Heart left ventricle (tissue), 16 donors: ENCODE data around the gene RUVBL2. TPM values are rescaled to one million over a fixed set of nuclear protein-coding genes. Genes with fewer than 3 reads are reported as not detected.
A peak's percentile ranks its signal among the peaks of the same experiment; 100 is the strongest.

Experiments used
- ATAC-seq, 4 donors: fragments of 200-7000 bp; cut with Tn5 transposase; one replicate each; pipeline ENCODE4 v1.9.1; 2020 to 2022; ENCODE audit warnings: moderate library complexity in 4 of 4, mild to moderate bottlenecking in 3 of 4, moderate number of reproducible peaks in 1 of 4
- DNase-seq, 5 donors: peaks; one replicate each; pipeline ENCODE4 v3.0.0-alpha.2; 2020
- H3K27ac ChIP-seq, 12 donors: fragments of 200-600 bp; sonication (generic) in 4 of 12; one replicate each; pipeline versions ENCODE4 v1.5.0 to v1.8.0; 2016 to 2022; ENCODE audit warnings: mild to moderate bottlenecking in 2 of 12
- H3K27me3 ChIP-seq, 9 donors: fragments of 200-600 bp; sonication (generic) in 2 of 9; one replicate each; pipeline versions ENCODE4 v1.5.1 to v1.8.0; 2016 to 2022; ENCODE audit warnings: mild to moderate bottlenecking in 3 of 9
- H3K36me3 ChIP-seq, 9 donors: fragments of 200-600 bp; sonication (generic) in 2 of 9; one replicate each; pipeline versions ENCODE4 v1.5.0 to v1.8.0; 2018 to 2022; ENCODE audit warnings: mild to moderate bottlenecking in 2 of 9
- H3K4me1 ChIP-seq, 12 donors: fragments of 200-600 bp; sonication (generic) in 4 of 12; one replicate each; pipeline versions ENCODE4 v1.5.0 to v1.8.0; 2016 to 2022; ENCODE audit warnings: mild to moderate bottlenecking in 3 of 12
- H3K4me3 ChIP-seq, 12 donors: fragments of 200-600 bp; sonication (generic) in 4 of 12; one replicate each; pipeline versions ENCODE4 v1.5.0 to v1.8.0; 2017 to 2022; ENCODE audit warnings: mild to moderate bottlenecking in 9 of 12, moderate library complexity in 4 of 12
- H3K9me3 ChIP-seq, 12 donors: fragments of 200-600 bp; sonication (generic) in 4 of 12; one replicate each; pipeline versions ENCODE4 v1.5.0 to v1.8.0; 2016 to 2022; ENCODE audit warnings: mild to moderate bottlenecking in 1 of 12
- CTCF ChIP-seq, 12 donors: fragments of 200-600 bp; sonication (generic) in 4 of 12; IDR thresholded peaks; one replicate each; pipeline versions ENCODE4 v1.5.0 to v1.8.0; 2018 to 2022; ENCODE audit warnings: antibody characterized with exemption in 12 of 12, mild to moderate bottlenecking in 5 of 12
- POLR2A ChIP-seq, 2 donors: fragments of 450-650 bp; IDR thresholded peaks; one replicate each; pipeline ENCODE4 v1.6.1; 2017; ENCODE audit warnings: antibody characterized with exemption in 2 of 2, mild to moderate bottlenecking in 2 of 2, moderate library complexity in 2 of 2
- whole genome bisulfite sequencing, 4 donors: extraction: QIAGEN DNeasy Blood & Tissue Kit in 2 of 4; methylation state at CpG; one replicate each; pipeline versions ENCODE4 v1.1.5 to v1.1.7; 2013 to 2018; 5-methylcytosine and 5-hydroxymethylcytosine counted together
- intact Hi-C, 10 donors: fragments of 100-400 bp; cut with DNase I; formaldehyde crosslinking; loops; one replicate each; pipeline versions ENCODE4 v1.11.1 to v1.14.2; 2022
- polyA plus RNA-seq, 2 donors: library from polyadenylated mRNA; stranded (reverse); fragments of 200-250 nt; gene quantifications; one replicate each; pipeline ENCODE4 v1.2.3, GENCODE V29; 2013
- total RNA-seq, 9 donors: library from RNA; depleted of rRNA in 2 of 9; stranded (reverse); fragments of >200 nt in 2 of 9; fragmentation: NEBNext Ultra II Directional in 3 of 9; extraction: Animal tissue kit (Norgen Biotek cat#: 25700) in 3 of 9; gene quantifications; one replicate each; pipeline versions ENCODE4 v1.1.0 to v1.2.4, GENCODE V29; 2016 to 2023
- donor health status: ischemic (EF 13 %, LVEDD 7.1; RV severe dilation, severe dysfunction).
- donor health status: healthy with polysubstance abuse.
- donor health status: DM: no; HTN: yes; CAD: no.
- donor health status: DM: no; HTN: no; CAD: no.
- donor health status: ischemic (EF 25% LVEDD 6.9; RV normal size, moderate dysfunction).
- donor health status: ischemic (EF 25% LVEDD 5.7; RV mildly dilated, moderate dysfunction).
- donor health status: healthy.
- donor health status: DM: yes; HTN: yes; CAD: no.
- donor health status: ischemic (EF 35%, LVEDD 5.7; RV mildly dilated, moderate dysfunction).
- donor health status: nonischemic (EF 11% LVEDD 7.7; RV severe dilation, severe dysfunction).
- donor health status: DM: yes; HTN: yes; CAD: no.
- donor health status: PGD.
- donor health status: ischemic (EF 29% LVEDD 5.4; RV normal size, mild dysfunction).
- donor health status: nonischemic (EF 23%, LVEDD 6.1; RV moderate dilation, normal function).

Gene RUVBL2
- total and polyA plus RNA-seq, 11 donors, result 41.4 to 109 (median 54.7) TPM

DNA sequence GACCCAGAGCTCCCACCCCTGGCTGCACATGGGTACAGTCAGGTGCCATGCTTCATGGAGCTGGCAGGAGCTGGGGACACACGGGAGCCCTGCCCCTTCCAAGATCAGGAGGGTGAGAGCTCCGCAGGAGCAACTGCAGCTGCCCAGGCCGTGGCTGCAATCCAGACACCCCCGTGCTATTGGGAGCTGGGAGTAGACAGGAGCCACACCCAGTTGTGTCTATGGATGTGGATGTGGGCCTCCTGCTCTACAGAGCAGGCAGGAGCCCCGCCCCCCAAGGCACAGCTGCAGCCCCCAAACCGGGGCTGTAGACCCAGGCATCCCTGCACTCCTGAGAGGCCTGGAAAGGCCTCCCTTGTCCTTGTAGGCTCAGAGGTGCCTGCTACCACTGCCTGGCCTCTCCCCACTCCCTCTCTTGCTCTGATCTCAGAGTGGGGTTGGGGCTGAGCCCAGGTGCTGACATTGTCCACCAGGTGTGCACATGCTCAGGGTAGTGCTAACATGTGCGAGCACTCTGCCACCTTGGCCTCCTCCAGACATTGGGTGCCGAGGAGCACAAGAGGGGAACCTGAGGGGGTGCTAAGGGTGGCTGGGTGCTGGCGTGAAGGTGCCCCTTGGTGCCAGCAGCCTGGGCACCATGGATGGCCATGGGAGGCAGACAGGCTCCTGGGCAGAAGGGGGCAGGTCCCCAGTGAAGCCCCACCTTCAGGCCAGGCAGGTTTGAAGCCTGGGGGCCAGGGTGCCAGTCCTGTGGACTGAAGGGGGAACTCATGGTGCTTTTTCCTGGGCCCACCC, 47.0 kb upstream of the RUVBL2 start:
- peak in 1 of 4 donors; percentile 13 for ATAC-seq
- H3K4me1 ChIP-seq, result no peaks in the 10 kb centered on the region
- H3K27me3 ChIP-seq, result no peaks in the 10 kb centered on the region
- H3K27ac ChIP-seq, result no peak overlapping the region
- no peak overlapping the region for H3K4me3 ChIP-seq
- WGBS, 4 donors, result 73 to 87% (median 76%) methylated on average over 3 to 9 of the region's 9 CpGs
- TF ChIP-seq POLR2A (IDR thresholded peaks at IDR 0.05) (no peak), CTCF (IDR thresholded peaks at IDR 0.05) (no peak)
- peaks cover 0 to 4% (median 0%) of the 10 kb centered on the region in 12 donors for H3K9me3 ChIP-seq
- intact Hi-C loops, result no loop called here
- DNase-seq, result no peak
- H3K36me3 ChIP-seq, result no peaks in the 10 kb centered on the region

DNA sequence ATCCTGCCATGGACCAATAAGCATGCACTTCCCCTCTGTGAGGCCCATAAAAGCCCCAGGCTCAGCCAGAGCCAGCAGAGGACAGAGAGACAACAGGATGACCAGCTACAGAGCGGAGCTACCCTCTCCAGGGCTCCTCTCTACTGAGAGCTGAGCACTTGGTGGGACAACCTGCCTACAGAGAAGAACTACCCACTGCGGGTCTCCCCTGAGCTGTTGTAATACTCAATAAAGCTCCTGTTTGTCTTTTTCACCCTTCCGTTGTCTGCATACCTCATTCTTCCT, 46.5 kb upstream of the RUVBL2 start:
- no peak overlapping the region for H3K27ac ChIP-seq
- no peaks in the 10 kb centered on the region for H3K27me3 ChIP-seq
- no peaks in the 10 kb centered on the region for H3K36me3 ChIP-seq
- peaks cover 0 to 4% (median 0%) of the 10 kb centered on the region in 12 donors for H3K9me3 ChIP-seq
- intact Hi-C loops, result no loop called here
- no peak for TF ChIP-seq POLR2A (IDR thresholded peaks at IDR 0.05)
- no peak for TF ChIP-seq CTCF (IDR thresholded peaks at IDR 0.05)
- 98 to 100% (median 99%) methylated on average over 2 to 3 of the region's 3 CpGs for WGBS, 4 donors
- ATAC-seq (no peak), DNase-seq (no peak)
- H3K4me3 ChIP-seq, result no peak overlapping the region
- no peaks in the 10 kb centered on the region for H3K4me1 ChIP-seq

DNA sequence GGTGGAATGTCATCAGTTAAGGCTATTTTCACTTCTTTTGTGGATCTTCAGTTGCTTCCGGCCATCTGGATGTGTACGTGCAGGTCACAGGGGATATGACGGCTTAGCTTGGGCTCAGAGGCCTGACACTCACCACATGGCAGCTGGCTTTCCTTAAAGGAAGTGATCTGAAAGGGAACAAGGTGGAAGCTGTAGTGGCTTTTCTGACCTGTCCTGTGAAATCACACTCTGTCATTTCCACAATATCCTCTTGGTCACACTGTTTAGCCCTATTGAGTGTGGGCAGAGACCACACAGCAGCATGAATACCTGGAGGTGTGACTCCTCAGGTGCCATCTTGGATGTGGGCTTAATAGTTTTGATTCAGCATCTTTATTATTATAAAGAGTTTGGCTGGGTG, 43.5 kb upstream of the RUVBL2 start:
- H3K4me1 ChIP-seq, result peaks cover 0 to 9% (median 5%) of the 10 kb centered on the region in 12 donors
- no peak overlapping the region for H3K4me3 ChIP-seq
- H3K27ac ChIP-seq, result peak overlapping the region in 3 of 12 donors; percentile 11 to 24 (median 22)
- TF ChIP-seq POLR2A (IDR thresholded peaks at IDR 0.05), result no peak
- no peak for TF ChIP-seq CTCF (IDR thresholded peaks at IDR 0.05)
- H3K9me3 ChIP-seq, result peaks cover 0 to 4% (median 0%) of the 10 kb centered on the region in 12 donors
- DNase-seq (no peak), ATAC-seq (peak in 1 of 4 donors; percentile 34)
- no peaks in the 10 kb centered on the region for H3K27me3 ChIP-seq
- H3K36me3 ChIP-seq, result no peaks in the 10 kb centered on the region
- 46 to 62% (median 50%) methylated on average over 3 of the region's 3 CpGs for WGBS, 4 donors
- intact Hi-C loops, result loop anchor here in 4 of 10 donors (5.0 to 10.0 kb wide), 3 partner anchors 38 to 48 kb away; partner anchors contain the start of gene NUCB1 (in 2 of the 4)

DNA sequence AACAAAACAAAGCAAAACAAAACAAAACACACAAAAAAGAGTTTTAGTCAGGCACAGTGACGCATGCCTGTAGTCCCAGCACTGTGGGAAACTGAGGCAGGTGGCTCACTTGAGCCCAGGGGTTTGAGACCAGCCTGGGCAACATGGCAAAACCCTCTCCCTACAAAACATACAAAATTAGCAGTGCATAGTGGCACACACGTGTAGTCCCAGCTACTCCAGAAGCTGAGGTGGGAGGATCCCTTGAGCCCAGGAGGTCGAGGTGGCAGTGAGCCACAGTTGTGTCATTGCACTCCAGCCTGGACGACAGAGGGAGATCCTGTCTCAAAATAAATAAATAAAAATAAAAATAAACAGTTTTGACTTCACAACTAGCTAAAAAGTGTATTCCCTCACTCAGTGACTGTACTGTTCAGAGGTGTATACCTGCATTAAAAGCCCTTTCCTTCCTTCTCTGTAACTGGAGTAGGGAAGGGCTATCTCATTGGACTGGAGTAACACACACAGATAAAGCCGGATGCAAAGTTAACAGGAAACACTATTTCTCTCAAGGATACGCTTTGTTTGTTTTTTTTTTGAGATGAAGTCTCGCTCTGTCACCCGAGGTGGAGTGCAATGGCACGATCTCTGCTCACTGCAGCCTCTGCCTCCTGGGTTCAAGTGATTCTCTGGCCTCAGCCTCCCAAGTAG, 42.7 kb upstream of the RUVBL2 start:
- 37 to 57% (median 42%) methylated on average over 9 of the region's 9 CpGs for WGBS, 4 donors
- Histone ChIP-seq H3K4me3 (no peak overlapping the region), H3K4me1 (peaks cover 4 to 18% (median 12%) of the 10 kb centered on the region in 12 donors), H3K36me3 (peaks cover 0 to 4% (median 0%) of the 10 kb centered on the region in 9 donors), H3K27ac (peak overlapping the region in 1 of 12 donors; percentile 11), H3K9me3 (peaks cover 0 to 4% (median 0%) of the 10 kb centered on the region in 12 donors), H3K27me3 (no peaks in the 10 kb centered on the region)
- DNase-seq (no peak), ATAC-seq (no peak)
- intact Hi-C loops, result loop anchor here in 4 of 10 donors (5.0 to 10.0 kb wide), 3 partner anchors 39 to 49 kb away; partner anchors contain the start of gene NUCB1 (in 2 of the 4)
- TF ChIP-seq CTCF (IDR thresholded peaks at IDR 0.05), result no peak
- TF ChIP-seq POLR2A (IDR thresholded peaks at IDR 0.05), result no peak
